ENCODE data around the gene HDX. TPM values are rescaled to one million over a fixed set of nuclear protein-coding genes. Genes with fewer than 3 reads are reported as not detected.
"Not testable (repeated sequence)": the region's sequence is repeated elsewhere in the genome, so short reads cannot be mapped to it uniquely, and the experiment has no call there.

HDX gene, protein sequence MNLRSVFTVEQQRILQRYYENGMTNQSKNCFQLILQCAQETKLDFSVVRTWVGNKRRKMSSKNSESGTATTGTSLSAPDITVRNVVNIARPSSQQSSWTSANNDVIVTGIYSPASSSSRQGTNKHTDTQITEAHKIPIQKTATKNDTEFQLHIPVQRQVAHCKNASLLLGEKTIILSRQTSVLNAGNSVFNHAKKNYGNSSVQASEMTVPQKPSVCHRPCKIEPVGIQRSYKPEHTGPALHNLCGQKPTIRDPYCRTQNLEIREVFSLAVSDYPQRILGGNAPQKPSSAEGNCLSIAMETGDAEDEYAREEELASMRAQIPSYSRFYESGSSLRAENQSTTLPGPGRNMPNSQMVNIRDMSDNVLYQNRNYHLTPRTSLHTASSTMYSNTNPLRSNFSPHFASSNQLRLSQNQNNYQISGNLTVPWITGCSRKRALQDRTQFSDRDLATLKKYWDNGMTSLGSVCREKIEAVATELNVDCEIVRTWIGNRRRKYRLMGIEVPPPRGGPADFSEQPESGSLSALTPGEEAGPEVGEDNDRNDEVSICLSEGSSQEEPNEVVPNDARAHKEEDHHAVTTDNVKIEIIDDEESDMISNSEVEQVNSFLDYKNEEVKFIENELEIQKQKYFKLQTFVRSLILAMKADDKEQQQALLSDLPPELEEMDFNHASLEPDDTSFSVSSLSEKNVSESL
- total RNA-seq: 1 to 10 TPM; 1.2 to 1.4 TPM

GRCh38 chrX:84501798-84502628, at the start of gene HDX:
Gene HDX, minus strand, starts transcription at chrX:84502453. Its CDS starts 27,056 bp downstream, at chrX:84475397.
- DNase-seq (peak; percentile 72), ATAC-seq (ENCODE audit: low read depth) (peak; percentile 98)
- POLR2A ChIA-PET: no interaction called here
- Mint-ChIP-seq H3K4me1 (peaks cover 3% of the 10 kb centered on the region), H3K27ac (peak within 1 kb of the TSS; percentile 92), H3K36me3 (peaks cover 1% of the 10 kb centered on the region), H3K27me3 (no peaks in the 10 kb centered on the region), H3K9me3 (no peaks in the 10 kb centered on the region), H3K4me3 (peak within 1 kb of the TSS; percentile 89)

DNA sequence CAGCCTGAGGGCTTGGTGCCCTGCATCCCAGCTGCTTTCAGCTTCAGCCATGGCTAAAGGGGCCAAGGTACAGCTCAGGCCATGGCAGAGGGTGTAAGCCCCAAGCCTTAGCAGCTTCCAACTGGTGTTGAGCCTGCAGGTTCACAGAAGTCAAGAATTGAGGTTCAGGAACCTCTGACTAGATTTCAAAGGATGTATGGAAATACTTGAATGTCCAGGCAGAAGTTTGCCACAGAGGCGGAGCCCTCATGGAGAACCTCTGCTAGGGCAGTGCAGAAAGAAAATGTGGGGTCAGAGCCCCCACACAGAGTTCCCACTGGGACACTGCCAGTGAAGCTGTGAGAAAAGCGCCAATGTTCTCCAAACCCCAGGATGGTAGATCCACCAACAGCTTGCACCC, 39.1 kb upstream of the HDX start:
- H3K4me1 Mint-ChIP-seq; H3K27ac Mint-ChIP-seq; H3K4me3 Mint-ChIP-seq; DNase-seq; H3K27me3 Mint-ChIP-seq; POLR2A ChIA-PET; H3K36me3 Mint-ChIP-seq; ATAC-seq (ENCODE audit: low read depth): not testable (repeated sequence)
- peaks cover 11% of the 10 kb centered on the region for H3K9me3 Mint-ChIP-seq

DNA sequence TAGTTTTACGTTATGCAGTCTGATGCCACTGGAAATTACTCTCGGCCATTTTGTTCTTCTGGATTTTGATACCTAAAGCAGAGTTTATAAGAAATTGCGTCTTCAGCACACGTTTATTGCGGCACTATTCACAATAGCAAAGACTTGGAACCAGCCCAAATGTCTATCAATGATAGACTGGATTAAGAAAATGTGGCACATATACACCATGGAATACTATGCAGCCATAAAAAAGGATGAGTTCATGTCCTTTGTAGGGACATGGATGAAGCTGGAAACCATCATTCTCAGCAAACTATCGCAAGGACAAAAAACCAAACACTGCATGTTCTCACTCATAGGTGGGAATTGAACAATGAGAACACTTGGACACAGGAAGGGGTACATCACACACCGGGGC, 35.4 kb upstream of the HDX start:
- peaks cover 11% of the 10 kb centered on the region for H3K9me3 Mint-ChIP-seq
- H3K4me1 Mint-ChIP-seq; POLR2A ChIA-PET; H3K36me3 Mint-ChIP-seq; H3K4me3 Mint-ChIP-seq; DNase-seq; H3K27ac Mint-ChIP-seq; H3K27me3 Mint-ChIP-seq; ATAC-seq (ENCODE audit: low read depth): not testable (repeated sequence)

DNA sequence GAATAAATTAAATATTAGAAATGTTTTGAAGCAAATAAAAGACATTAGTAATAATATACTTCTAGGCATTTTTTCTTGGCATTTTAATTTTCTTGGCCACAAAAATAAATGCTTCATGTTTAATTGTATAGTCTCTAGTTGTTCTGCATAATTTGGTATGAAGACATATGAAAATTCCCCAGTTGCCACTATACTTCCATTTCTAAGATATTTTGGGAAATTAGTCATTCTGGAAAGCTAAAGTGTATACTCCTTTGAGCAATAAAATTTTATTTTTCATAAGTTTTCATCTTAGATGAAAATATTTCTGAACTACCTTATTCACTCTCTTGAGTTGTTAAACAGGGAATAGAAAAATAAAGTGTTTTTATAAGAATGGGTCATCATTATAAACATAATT, 13.8 kb downstream of the HDX start:
- Mint-ChIP-seq H3K27ac (no peak overlapping the region), H3K4me3 (no peak overlapping the region), H3K4me1 (no peaks in the 10 kb centered on the region), H3K9me3 (peaks cover 3% of the 10 kb centered on the region), H3K27me3 (no peaks in the 10 kb centered on the region), H3K36me3 (no peaks in the 10 kb centered on the region)
- DNase-seq: no peak
- ATAC-seq (ENCODE audit: low read depth): no peak
- POLR2A ChIA-PET: no interaction called here

DNA sequence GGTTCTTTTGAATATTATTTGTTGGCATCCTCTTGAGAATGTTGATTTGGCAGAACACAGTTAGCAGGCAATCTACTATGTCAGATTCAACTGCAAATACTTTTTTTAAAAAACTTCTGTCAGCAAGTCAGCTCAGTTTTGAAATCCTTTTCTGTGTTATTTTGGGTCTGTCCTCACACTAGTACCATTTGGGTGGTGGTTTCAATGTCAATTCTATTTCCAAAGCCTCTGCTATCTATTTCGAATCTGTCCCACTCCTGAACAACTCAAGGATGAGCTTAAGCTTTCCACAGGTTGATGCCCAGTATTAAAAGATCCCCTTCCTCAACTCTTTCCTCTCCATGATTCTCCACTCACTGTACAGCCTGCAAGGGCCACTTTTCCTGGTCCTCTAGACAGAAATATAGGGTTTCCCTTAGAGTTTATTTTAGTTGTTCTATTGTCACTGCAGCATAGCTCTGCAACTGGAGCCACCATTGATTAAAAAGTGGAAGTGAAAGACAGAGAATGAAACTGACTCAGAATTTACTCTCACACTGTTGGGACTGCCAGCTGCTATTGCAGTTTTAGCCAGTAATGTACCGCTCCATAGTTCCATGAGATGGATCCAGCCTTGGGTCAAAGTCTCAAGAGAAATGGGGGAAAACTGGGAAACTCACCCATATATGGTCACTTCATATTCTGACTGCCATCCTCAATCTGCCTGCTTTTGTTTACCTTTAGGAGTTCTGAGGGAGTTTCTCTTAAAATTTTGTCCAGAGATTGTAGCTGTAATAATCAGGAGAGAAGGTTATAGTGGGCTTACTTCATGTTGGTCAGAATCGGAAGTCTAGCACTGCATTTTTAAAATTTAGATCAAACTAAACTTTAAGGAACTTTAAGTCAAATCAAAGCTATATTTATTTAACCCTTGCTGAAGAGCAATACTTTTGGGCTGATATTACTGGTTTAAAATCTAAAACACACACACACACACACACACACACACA, 14.6 kb downstream of the HDX start:
- H3K4me3 Mint-ChIP-seq: no peak overlapping the region
- H3K36me3 Mint-ChIP-seq: no peaks in the 10 kb centered on the region

GRCh38 chrX:84479086-84479485, 23.2 kb downstream of the HDX start:
- H3K4me1 Mint-ChIP-seq: no peaks in the 10 kb centered on the region
- POLR2A ChIA-PET: no interaction called here
- peaks cover 3% of the 10 kb centered on the region for H3K9me3 Mint-ChIP-seq
- DNase-seq (no peak), ATAC-seq (ENCODE audit: low read depth) (no peak)
- no peaks in the 10 kb centered on the region for H3K36me3 Mint-ChIP-seq
- H3K4me3 Mint-ChIP-seq: no peak overlapping the region
- H3K27ac Mint-ChIP-seq: no peak overlapping the region
- H3K27me3 Mint-ChIP-seq: no peaks in the 10 kb centered on the region

More for the DNA sequence above, 14.6 kb downstream of the HDX start:
- peaks cover 3% of the 10 kb centered on the region for H3K9me3 Mint-ChIP-seq
- ATAC-seq (ENCODE audit: low read depth): no peak
- H3K27me3 Mint-ChIP-seq: no peaks in the 10 kb centered on the region
- H3K4me1 Mint-ChIP-seq: no peaks in the 10 kb centered on the region
- no peak overlapping the region for H3K27ac Mint-ChIP-seq
- no peak for DNase-seq
- POLR2A ChIA-PET: no interaction called here

- no peak overlapping the region for H3K4me3 Mint-ChIP-seq
- H3K36me3 Mint-ChIP-seq: no peaks in the 10 kb centered on the region
- ATAC-seq (ENCODE audit: low read depth) (no peak), DNase-seq (no peak)
- peaks cover 3% of the 10 kb centered on the region for H3K9me3 Mint-ChIP-seq
- POLR2A ChIA-PET: no interaction called here
- no peaks in the 10 kb centered on the region for H3K27me3 Mint-ChIP-seq
- H3K27ac Mint-ChIP-seq: no peak overlapping the region
- no peaks in the 10 kb centered on the region for H3K4me1 Mint-ChIP-seq
Observed at GRCh38 chrX:84477114-84477513, 25.1 kb downstream of the HDX start.

GRCh38 chrX:84475596-84475995, 26.7 kb downstream of the HDX start:
- no peaks in the 10 kb centered on the region for H3K9me3 Mint-ChIP-seq
- POLR2A ChIA-PET: no interaction called here
- DNase-seq: no peak
- H3K36me3 Mint-ChIP-seq: no peaks in the 10 kb centered on the region
- no peak for ATAC-seq (ENCODE audit: low read depth)
- no peaks in the 10 kb centered on the region for H3K27me3 Mint-ChIP-seq
- no peak overlapping the region for H3K27ac Mint-ChIP-seq
- H3K4me3 Mint-ChIP-seq: no peak overlapping the region
- H3K4me1 Mint-ChIP-seq: no peaks in the 10 kb centered on the region

- no peak for ATAC-seq (ENCODE audit: low read depth)
- Mint-ChIP-seq H3K27me3 (no peaks in the 10 kb centered on the region), H3K4me3 (no peak overlapping the region), H3K27ac (no peak overlapping the region), H3K9me3 (no peaks in the 10 kb centered on the region), H3K36me3 (no peaks in the 10 kb centered on the region), H3K4me1 (no peaks in the 10 kb centered on the region)
- DNase-seq: no peak
- POLR2A ChIA-PET: no interaction called here
Observed at GRCh38 chrX:84475101-84475500, 27.2 kb downstream of the HDX start.

DNA sequence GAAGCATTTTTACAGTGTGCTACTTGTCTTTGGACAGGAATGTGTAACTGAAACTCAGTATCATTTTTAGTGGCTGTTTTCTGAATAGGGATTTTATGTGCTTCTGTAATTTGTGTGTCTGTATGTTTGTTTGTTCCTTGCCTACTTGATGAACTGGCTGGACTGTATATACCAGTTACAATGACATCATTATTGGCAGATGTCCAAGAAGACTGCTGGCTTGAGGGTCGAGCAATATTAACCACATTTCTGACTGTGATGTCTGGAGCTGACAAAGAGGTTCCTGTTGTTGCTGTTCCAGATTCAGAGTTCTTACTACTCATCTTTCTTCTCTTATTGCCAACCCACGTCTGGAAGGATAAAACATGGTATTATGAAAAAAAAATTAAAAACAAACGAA, 33.0 kb downstream of the HDX start:
- POLR2A ChIA-PET: no interaction called here
- Mint-ChIP-seq H3K27me3 (no peaks in the 10 kb centered on the region), H3K27ac (no peak overlapping the region), H3K4me1 (no peaks in the 10 kb centered on the region), H3K36me3 (no peaks in the 10 kb centered on the region), H3K9me3 (peaks cover 4% of the 10 kb centered on the region), H3K4me3 (no peak overlapping the region)
- DNase-seq (no peak), ATAC-seq (ENCODE audit: low read depth) (no peak)

DNA sequence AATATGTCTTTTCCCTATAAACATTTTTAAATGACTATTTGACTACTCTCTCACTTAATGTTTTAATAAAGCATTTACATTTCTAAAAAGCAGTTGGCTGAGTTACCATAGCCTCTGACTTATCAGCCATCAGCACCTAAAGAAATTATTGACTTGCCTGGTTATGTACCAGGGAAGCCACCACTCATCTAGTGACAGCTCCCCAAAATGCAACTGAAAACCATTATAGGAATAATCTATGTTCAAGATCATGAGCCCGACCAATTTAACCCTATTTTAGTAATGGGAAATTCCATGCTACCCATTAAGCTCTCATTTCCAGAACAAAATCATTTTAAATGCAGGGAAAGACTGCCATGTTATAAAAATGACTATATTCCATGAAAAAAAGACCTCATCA, 34.4 kb downstream of the HDX start:
- DNase-seq: no peak
- Mint-ChIP-seq H3K4me1 (no peaks in the 10 kb centered on the region), H3K36me3 (no peaks in the 10 kb centered on the region), H3K9me3 (peaks cover 4% of the 10 kb centered on the region), H3K27ac (no peak overlapping the region), H3K4me3 (no peak overlapping the region), H3K27me3 (no peaks in the 10 kb centered on the region)
- POLR2A ChIA-PET: no interaction called here
- no peak for ATAC-seq (ENCODE audit: low read depth)

DNA sequence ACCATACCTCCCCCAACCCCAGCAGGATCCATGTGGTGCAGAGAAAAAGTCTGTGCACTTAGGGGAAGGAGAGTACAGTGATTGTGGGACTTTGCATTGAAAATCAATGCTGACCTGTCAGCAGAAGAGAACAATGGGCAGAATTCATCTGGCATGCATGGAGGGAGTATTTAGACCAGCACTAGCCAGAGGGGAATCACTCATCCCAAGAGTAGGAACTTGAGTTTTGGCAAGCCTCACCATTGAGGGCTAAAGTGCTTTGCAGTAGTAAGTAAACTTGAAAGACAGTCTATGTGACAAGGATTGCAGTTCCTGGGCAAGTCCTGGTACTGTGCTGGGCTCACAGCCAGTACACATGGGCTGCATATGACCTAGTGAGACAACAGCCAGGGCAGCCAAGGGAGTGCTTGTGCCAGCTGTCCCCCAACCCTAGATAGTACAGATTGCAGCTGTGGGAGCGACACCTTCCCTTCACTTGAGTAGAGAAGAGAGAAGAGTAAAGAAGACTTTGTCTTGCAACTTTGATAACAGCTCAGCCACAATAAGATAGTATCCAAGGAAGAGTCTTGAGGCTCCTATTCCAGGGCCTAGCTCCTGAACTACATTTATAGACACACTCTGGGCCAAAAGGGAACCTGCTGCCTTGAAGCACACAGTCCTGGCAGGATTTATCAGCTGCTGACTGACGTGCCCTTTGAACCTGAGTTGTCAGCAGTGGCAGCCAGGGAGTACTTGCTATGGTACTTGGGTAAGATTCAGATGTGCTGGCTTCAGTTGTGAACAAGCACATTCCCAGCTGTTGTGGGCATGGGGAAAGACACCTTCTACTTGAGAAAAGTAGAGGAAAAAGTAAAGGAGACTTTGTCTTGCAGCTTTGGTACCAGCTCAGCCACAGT, 48.7 kb downstream of the HDX start:
- ATAC-seq (ENCODE audit: low read depth) (no peak), DNase-seq (no peak)
- no peaks in the 10 kb centered on the region for H3K27me3 Mint-ChIP-seq
- peaks cover 6% of the 10 kb centered on the region for H3K9me3 Mint-ChIP-seq
- no peaks in the 10 kb centered on the region for H3K4me1 Mint-ChIP-seq
- no peak overlapping the region for H3K4me3 Mint-ChIP-seq
- H3K36me3 Mint-ChIP-seq: no peaks in the 10 kb centered on the region
- H3K27ac Mint-ChIP-seq: no peak overlapping the region
- POLR2A ChIA-PET: no interaction called here
